Gastrocnemius medialis (tissue), 4 donors: ENCODE data around the gene SNRPD3. TPM values are rescaled to one million over a fixed set of nuclear protein-coding genes. Genes with fewer than 3 reads are reported as not detected.
"Not testable (repeated sequence)": the region's sequence is repeated elsewhere in the genome, so short reads cannot be mapped to it uniquely, and the experiment has no call there.

ENCODE experiments used
- ATAC-seq, 2 donors: fragments of 150-250 bp; one replicate each; pipeline ENCODE4 v1.9.1; 2016
- DNase-seq, 2 donors: peaks; one replicate each; pipeline ENCODE4 v3.0.0-alpha.2; 2019
- H3K27ac ChIP-seq, 4 donors: fragments of 200-600 bp; sonication (generic); 1 replicate in 1 of 4; 2 replicates in 3 of 4; pipeline ENCODE4 v1.5.1; 2016 to 2018; ENCODE audit warnings: mild to moderate bottlenecking in 2 of 4, moderate library complexity in 1 of 4
- H3K27me3 ChIP-seq, 3 donors: fragments of 200-600 bp; sonication (generic) in 2 of 3; 1 replicate in 1 of 3; 2 replicates in 2 of 3; pipeline versions ENCODE4 v1.5.1 to v1.6.0; 2016 to 2019; ENCODE audit warnings: mild to moderate bottlenecking in 1 of 3, moderate library complexity in 1 of 3
- H3K36me3 ChIP-seq, 2 donors: fragments of 200-600 bp; sonication (generic) in 1 of 2; one replicate each; pipeline ENCODE4 v1.5.1; 2017 to 2018
- H3K4me1 ChIP-seq, 2 donors: fragments of 200-600 bp; sonication (generic) in 1 of 2; one replicate each; pipeline ENCODE4 v1.5.1; 2016 to 2017; ENCODE audit warnings: mild to moderate bottlenecking in 2 of 2
- H3K4me3 ChIP-seq, 4 donors: fragments of 200-600 bp; sonication (generic) in 3 of 4; 1 replicate in 1 of 4; 2 replicates in 3 of 4; pipeline ENCODE4 v1.5.1; 2016 to 2019; ENCODE audit warnings: mild to moderate bottlenecking in 2 of 4
- H3K9me3 ChIP-seq, 3 donors: fragments of 200-600 bp; sonication (generic) in 2 of 3; 1 replicate in 1 of 3; 2 replicates in 2 of 3; pipeline ENCODE4 v1.5.1; 2016 to 2019
- CTCF ChIP-seq, 5 experiments: fragments of 450-650 bp in 3 of 5; fragments of 200-600 bp in 2 of 5; sonication (generic) in 2 of 5; IDR thresholded peaks in 4 of 5; conservative IDR thresholded peaks in 1 of 5; 1 replicate in 4 of 5; 2 replicates in 1 of 5; pipeline ENCODE4 v1.5.1; 2016 to 2019; ENCODE audit warnings: antibody characterized with exemption in 5 of 5, mild to moderate bottlenecking in 3 of 5, moderate library complexity in 3 of 5
- POLR2A ChIP-seq, 2 donors: fragments of 450-650 bp; IDR thresholded peaks; one replicate each; pipeline ENCODE4 v1.6.1; 2017; ENCODE audit warnings: antibody characterized with exemption in 2 of 2, mild to moderate bottlenecking in 2 of 2, moderate library complexity in 2 of 2
- in situ Hi-C, 4 donors: fragments of 200-750 bp; cut with MboI; loops; one replicate each; pipeline versions ENCODE4 v1.15.0 to v1.8.0; 2017; ENCODE audit warnings: low sequenced_read_pairs in 4 of 4
- intact Hi-C: fragments of 100-400 bp; cut with DNase I; formaldehyde crosslinking; loops from one replicate; pipeline ENCODE4 v1.15.1; 2023; ENCODE audit warnings: low total_unique reads
- total RNA-seq, 4 donors: library from RNA; depleted of rRNA; stranded (reverse); fragments of >200 nt; gene quantifications; one replicate each; pipeline versions ENCODE4 v1.1.0 to v1.2.3, GENCODE V29; 2016

The SNRPD3 gene
- total RNA-seq, 4 donors from 2014 or later = 119 to 166 (median 145) TPM

- H3K4me3 ChIP-seq = peak overlapping the region; percentile 56 to 75 (median 62)
- TF ChIP-seq POLR2A (IDR thresholded peaks at IDR 0.05) (no peak), CTCF (IDR thresholded peaks at IDR 0.05 in 4 of 5, conservative IDR thresholded peaks at IDR 0.05 in 1 of 5) (no peak)
- no peaks in the 10 kb centered on the region for H3K36me3 ChIP-seq
- in situ Hi-C loops = no loop called here
- H3K27ac ChIP-seq = peak overlapping the region; percentile 54 to 64 (median 63)
- DNase-seq = no peak
- peak; percentile 17 to 29 for ATAC-seq
- H3K27me3 ChIP-seq = no peaks in the 10 kb centered on the region
- intact Hi-C loops = no loop called here
- H3K9me3 ChIP-seq = no peaks in the 10 kb centered on the region
- no peaks in the 10 kb centered on the region for H3K4me1 ChIP-seq
These were observed 36.5 kb downstream of the SNRPD3 start for GRCh38 chr22:24592058-24592850.

- peak; percentile 56 to 84 for ATAC-seq
- in situ Hi-C loops = no loop called here
These were observed 37.2 kb downstream of the SNRPD3 start, which contains the start of gene LRRC75B for GRCh38 chr22:24592851-24593558. Gene LRRC75B (minus strand): TSS chr22:24593073. CDS start chr22:24593039, 34 bp downstream.

GRCh38 chr22:24593559-24593835 lies 37.7 kb downstream of the SNRPD3 start:
- ATAC-seq, in situ Hi-C loops, H3K9me3 ChIP-seq, DNase-seq, H3K36me3 ChIP-seq, H3K27me3 ChIP-seq, H3K4me1 ChIP-seq: not testable (repeated sequence)
- Histone ChIP-seq H3K4me3 (peak overlapping the region; percentile 48 to 63 (median 58)), H3K27ac (peak overlapping the region; percentile 31 to 64 (median 56))
- intact Hi-C loops = loop anchor here (1.0 kb wide), 1 partner anchor 38 kb away; the partner anchor contains the start of genes GUCD1 and SNRPD3

More at GRCh38 chr22:24592851-24593558, 37.2 kb downstream of the SNRPD3 start, which contains the start of gene LRRC75B:
- H3K4me1 ChIP-seq = no peaks in the 10 kb centered on the region
- no peaks in the 10 kb centered on the region for H3K36me3 ChIP-seq
- peak within 1 kb of the TSS; percentile 56 to 75 (median 62) for H3K4me3 ChIP-seq
- intact Hi-C loops = loop anchor here (1.0 kb wide), 1 partner anchor 38 kb away; the partner anchor contains the start of genes GUCD1 and SNRPD3
- no peaks in the 10 kb centered on the region for H3K27me3 ChIP-seq
- DNase-seq = peak; percentile 55 to 71
- TF ChIP-seq CTCF (IDR thresholded peaks at IDR 0.05 in 4 of 5, conservative IDR thresholded peaks at IDR 0.05 in 1 of 5) (no peak), POLR2A (IDR thresholded peaks at IDR 0.05) (peak in 1 of 2 donors; percentile 37)
- peak within 1 kb of the TSS; percentile 54 to 64 (median 64) for H3K27ac ChIP-seq
- no peaks in the 10 kb centered on the region for H3K9me3 ChIP-seq

GRCh38 chr22:24593836-24594568 lies 38.2 kb downstream of the SNRPD3 start:
- no peaks in the 10 kb centered on the region for H3K27me3 ChIP-seq
- DNase-seq = no peak
- H3K9me3 ChIP-seq = no peaks in the 10 kb centered on the region
- no peaks in the 10 kb centered on the region for H3K4me1 ChIP-seq
- intact Hi-C loops (loop anchor here (1.0 kb wide), 1 partner anchor 39 kb away; the partner anchor contains the start of genes GUCD1 and SNRPD3), in situ Hi-C loops (no loop called here)
- no peak overlapping the region for H3K4me3 ChIP-seq
- no peaks in the 10 kb centered on the region for H3K36me3 ChIP-seq
- no peak overlapping the region for H3K27ac ChIP-seq
- TF ChIP-seq POLR2A (IDR thresholded peaks at IDR 0.05) (no peak), CTCF (IDR thresholded peaks at IDR 0.05 in 4 of 5, conservative IDR thresholded peaks at IDR 0.05 in 1 of 5) (no peak)
- ATAC-seq = no peak
